ENCODE measurements around the gene COX8A. TPM values are rescaled to one million over a fixed set of nuclear protein-coding genes. Genes with fewer than 3 reads are reported as not detected.
"Not testable (repeated sequence)": the region's sequence is repeated elsewhere in the genome, so short reads cannot be mapped to it uniquely, and the experiment has no call there.

The COX8A gene
- total RNA-seq, 1 experiment from 2014 or later: 536 TPM

- DNase-seq (ENCODE audit: low spot score): no peak
Measured at GRCh38 chr11:63969461-63969860, 5.0 kb upstream of the COX8A start.

GRCh38 chr11:63970902-63971301 is 3.5 kb upstream of the COX8A start:
- no peak for DNase-seq (ENCODE audit: low spot score)

GRCh38 chr11:63973912-63974258 is 535 bp upstream of the COX8A start:
- DNase-seq (ENCODE audit: low spot score): not testable (repeated sequence)

GRCh38 chr11:63978551-63979239 is 4.3 kb downstream of the COX8A start:
- DNase-seq (ENCODE audit: low spot score): no peak

- DNase-seq (ENCODE audit: low spot score): no peak
Measured at GRCh38 chr11:63979426-63979825, 5.0 kb downstream of the COX8A start.

GRCh38 chr11:63985812-63986155 is 11.4 kb downstream of the COX8A start:
- no peak for DNase-seq (ENCODE audit: low spot score)

GRCh38 chr11:63986156-63986931 is 11.9 kb downstream of the COX8A start, which contains the start of gene OTUB1:
OTUB1 (plus strand) TSS chr11:63986438; CDS start chr11:63986457, 19 bp downstream.
- peak; percentile 87 for DNase-seq (ENCODE audit: low spot score)

GRCh38 chr11:63986932-63987513 is 12.6 kb downstream of the COX8A start:
- no peak for DNase-seq (ENCODE audit: low spot score)

GRCh38 chr11:63991558-63991957 is 17.1 kb downstream of the COX8A start:
- no peak for DNase-seq (ENCODE audit: low spot score)

- no peak for DNase-seq (ENCODE audit: low spot score)
Measured at GRCh38 chr11:63993100-63993499, 18.7 kb downstream of the COX8A start.

- DNase-seq (ENCODE audit: low spot score): no peak
Measured at GRCh38 chr11:63993993-63994392, 19.6 kb downstream of the COX8A start.

GRCh38 chr11:63996512-63996911 is 22.1 kb downstream of the COX8A start:
- DNase-seq (ENCODE audit: low spot score): no peak

GRCh38 chr11:63997104-63997700 is 22.8 kb downstream of the COX8A start:
- no peak for DNase-seq (ENCODE audit: low spot score)

GRCh38 chr11:63997801-63998337 is 23.4 kb downstream of the COX8A start:
- no peak for DNase-seq (ENCODE audit: low spot score)

- DNase-seq (ENCODE audit: low spot score): no peak
Measured at GRCh38 chr11:63998558-63999348, 24.3 kb downstream of the COX8A start.

- no peak for DNase-seq (ENCODE audit: low spot score)
Measured at GRCh38 chr11:63999349-64000025, 25.1 kb downstream of the COX8A start.

GRCh38 chr11:64000026-64000739 is 25.8 kb downstream of the COX8A start:
- DNase-seq (ENCODE audit: low spot score): no peak

- no peak for DNase-seq (ENCODE audit: low spot score)
Measured at GRCh38 chr11:64000740-64001483, 26.5 kb downstream of the COX8A start.
